ENCODE results near the gene SNRPB2.

GRCh38 chr20:16707674-16708073 is 22.2 kb upstream of the SNRPB2 start:
- TF ChIP-seq CTCF (conservative IDR thresholded peaks at IDR 0.05 in 1 of 2, IDR thresholded peaks at IDR 0.05 in 1 of 2; ENCODE audit: extremely low read depth in 1 of 2, insufficient read depth in 1 of 2, low read depth in 1 of 2, low read length in 2 of 2) (no peak), EZH2 (IDR thresholded peaks at IDR 0.05; ENCODE audit: borderline replicate concordance, low read length) (no peak)
